OCI-LY7 (cell line): ENCODE data around the gene TNPO2. TPM values are rescaled to one million over a fixed set of nuclear protein-coding genes. Genes with fewer than 3 reads are reported as not detected.

Experiments
- BruUV-seq: library from RNA; stranded (reverse); fragments of 400-500 nt; replicated peaks from 2 replicates; lab custom pipeline; 2021; lab: Mats Ljungman, UMichigan
- CTCF ChIA-PET: fragments of 300-600 bp; sonication (Branson Sonifier 250); formaldehyde crosslinking; loops from one replicate; lab custom pipeline; 2022; ENCODE audit warnings: antibody characterized with exemption; ENCODE audit not compliant: unreplicated experiment; lab: Charles Lee
- POLR2A ChIA-PET: fragments of 300-600 bp; sonication (Branson Sonifier 250); formaldehyde crosslinking; loops from one replicate; lab custom pipeline; 2022; ENCODE audit warnings: antibody characterized with exemption; lab: Charles Lee
- DNase-seq: peaks from one replicate; pipeline ENCODE4 v3.0.0-alpha.2; 2015; ENCODE audit warnings: low spot score
- H2AFZ ChIP-seq: fragments of 200-600 bp; sonication (generic), shearing (Covaris generic); 2 replicates; pipeline ENCODE4 v1.6.1; 2014; ENCODE audit warnings: mild to moderate bottlenecking, antibody characterized with exemption, low read length, moderate library complexity
- H3K27ac ChIP-seq: fragments of 200-600 bp; sonication (generic); 2 replicates; pipeline ENCODE4 v1.5.1; 2014; ENCODE audit warnings: mixed run types, low read depth, mild to moderate bottlenecking, moderate library complexity, low read length, inconsistent platforms; ENCODE audit not compliant: poor library complexity, severe bottlenecking
- H3K36me3 ChIP-seq: fragments of 200-600 bp; sonication (generic); 2 replicates; pipeline ENCODE4 v1.6.1; 2014; ENCODE audit warnings: mild to moderate bottlenecking, antibody characterized with exemption, low read length, moderate library complexity, mixed read lengths; ENCODE audit not compliant: insufficient read depth
- H3K4me1 ChIP-seq: fragments of 200-600 bp; sonication (generic); 2 replicates; pipeline ENCODE4 v1.5.1; 2014; ENCODE audit warnings: mild to moderate bottlenecking, low read length; ENCODE audit not compliant: insufficient read depth, poor library complexity, severe bottlenecking
- H3K4me2 ChIP-seq: fragments of 200-600 bp; sonication (generic); 2 replicates; pipeline ENCODE4 v1.6.1; 2014; ENCODE audit warnings: mild to moderate bottlenecking, low read length
- H3K4me3 ChIP-seq: fragments of 200-600 bp; sonication (generic); 2 replicates; pipeline ENCODE4 v1.5.1; 2014; ENCODE audit warnings: mild to moderate bottlenecking, low read depth, low read length; ENCODE audit not compliant: poor library complexity, severe bottlenecking
- H3K79me2 ChIP-seq: fragments of 200-600 bp; sonication (generic); 2 replicates; pipeline ENCODE4 v1.6.1; 2016; ENCODE audit warnings: low read depth, mild to moderate bottlenecking, low read length, moderate library complexity, mixed read lengths; ENCODE audit not compliant: insufficient read depth
- H3K9me2 ChIP-seq: fragments of 200-600 bp; sonication (generic); 2 replicates; pipeline ENCODE4 v1.6.1; 2016; ENCODE audit warnings: mild to moderate bottlenecking, low read length, mixed read lengths; ENCODE audit not compliant: insufficient read depth
- H3K9me3 ChIP-seq: fragments of 200-600 bp; sonication (generic); 2 replicates; pipeline ENCODE4 v1.6.1; 2014; ENCODE audit warnings: mild to moderate bottlenecking, mixed run types, low read length, mixed read lengths
- H4K20me1 ChIP-seq: fragments of 200-600 bp; sonication (generic); 2 replicates; pipeline ENCODE4 v1.6.1; 2014; ENCODE audit warnings: mild to moderate bottlenecking, antibody characterized with exemption, low read length, moderate library complexity, mixed read lengths; ENCODE audit not compliant: insufficient read depth
- CTCF ChIP-seq: fragments of 200-600 bp; sonication (generic); conservative IDR thresholded peaks from 2 replicates; pipeline ENCODE4 v1.5.1; 2014; ENCODE audit warnings: mild to moderate bottlenecking, antibody characterized with exemption, low read length, moderate library complexity, mixed read lengths
- EZH2phosphoT487 ChIP-seq: fragments of 200-600 bp; sonication (generic); IDR thresholded peaks from 2 replicates; pipeline ENCODE4 v1.6.1; 2018; ENCODE audit warnings: low read depth, borderline replicate concordance, mild to moderate bottlenecking, mixed run types, antibody characterized with exemption, low read length, moderate library complexity, mixed read lengths
- intact Hi-C: fragments of 100-400 bp; cut with micrococcal nuclease; formaldehyde crosslinking; loops from one replicate; pipeline ENCODE4 v1.10.0; 2022; ENCODE audit not compliant: unreplicated experiment
- total RNA-seq, 2 experiments: library from RNA; depleted of rRNA in 1 of 2; stranded (reverse); fragments of >200 nt in 1 of 2; shearing (Covaris generic) in 1 of 2; gene quantifications; 2 replicates each; pipeline ENCODE4 v1.2.3, GENCODE V29; 2014 to 2022

TNPO2 gene
- total RNA-seq, 2 experiments from 2014 or later = 47.3 to 120 TPM

GRCh38 chr19:12737835-12738351, 14.2 kb upstream of the TNPO2 start:
- H3K4me2 ChIP-seq = peak overlapping the region; percentile 92
- POLR2A ChIA-PET = interaction anchor here (0.5 to 1.1 kb wide), 3 partner anchors 41 to 55 kb away, joined by 4 read pairs; partner anchors contain the start of gene FBXW9
- peak overlapping the region; percentile 78; the same call in 1 of the 2 replicates for H2AFZ ChIP-seq
- DNase-seq = no peak
- peaks cover 22% of the 10 kb centered on the region; the same call in 1 of the 2 replicates for H3K36me3 ChIP-seq
- peak overlapping the region; percentile 51 for H3K27ac ChIP-seq
- H3K4me1 ChIP-seq = peaks cover 24% of the 10 kb centered on the region
- intact Hi-C loops = no loop called here
- H3K4me3 ChIP-seq = peak overlapping the region; percentile 89
- no peaks in the 10 kb centered on the region for H3K9me3 ChIP-seq
- peaks cover 28% of the 10 kb centered on the region for H3K79me2 ChIP-seq
- peaks cover 4% of the 10 kb centered on the region for H4K20me1 ChIP-seq
- CTCF ChIA-PET = no interaction called here
- TF ChIP-seq EZH2phosphoT487 = no peak
- TF ChIP-seq CTCF = no peak
- no peaks in the 10 kb centered on the region for H3K9me2 ChIP-seq
- no TSS peak for BruUV-seq

- Histone ChIP-seq H3K27ac (peak within 1 kb of the TSS; percentile 51), H3K4me2 (peak within 1 kb of the TSS; percentile 92), H3K9me2 (no peaks in the 10 kb centered on the region), H3K79me2 (peaks cover 35% of the 10 kb centered on the region), H3K4me1 (peaks cover 31% of the 10 kb centered on the region), H3K9me3 (no peaks in the 10 kb centered on the region), H3K36me3 (peaks cover 27% of the 10 kb centered on the region; the same call in 1 of the 2 replicates), H4K20me1 (peaks cover 7% of the 10 kb centered on the region), H3K4me3 (peak within 1 kb of the TSS; percentile 89), H2AFZ (peak within 1 kb of the TSS; percentile 78)
- ChIA-PET POLR2A (interaction anchor here (0.5 to 2.1 kb wide), 5 partner anchors 10 to 183 kb away, joined by 3 to 11 read pairs (median 4); partner anchors contain the start of genes FBXW9 and TNPO2), CTCF (no interaction called here)
- intact Hi-C loops = no loop called here
- TSS peak; percentile 54 for BruUV-seq
- DNase-seq = peak; percentile 94
- TF ChIP-seq CTCF (no peak), EZH2phosphoT487 (no peak)
Observed at GRCh38 chr19:12736995-12737834, 13.5 kb upstream of the TNPO2 start, which contains the start of gene GET3. GET3 (plus strand) TSS chr19:12737497; CDS start chr19:12737506, 9 bp downstream.
